ENCODE data around the gene MYO18B.

GRCh38 chr22:25940479-25940878 lies 198.5 kb downstream of the MYO18B start:
- no peak for TF ChIP-seq POLR2A (IDR thresholded peaks at IDR 0.05; ENCODE audit: extremely low read depth, insufficient read length)
- TF ChIP-seq CTCF (IDR thresholded peaks at IDR 0.05; ENCODE audit: low read depth, low read length) = no peak
- TF ChIP-seq MAX (IDR thresholded peaks at IDR 0.05; ENCODE audit: low read depth, low read length) = no peak
- TF ChIP-seq MYC (IDR thresholded peaks at IDR 0.05; ENCODE audit: low read depth, low read length) = no peak

All from NB4 (cell line).